PC-3 (cell line): ENCODE results near the gene TRDN.

Source experiments
- EZH2 ChIP-seq: fragments of 300-600 bp; sonication (generic); IDR thresholded peaks from one replicate; pipeline ENCODE4 v1.6.1; 2017; ENCODE audit warnings: antibody characterized with exemption, mild to moderate bottlenecking, low read length; ENCODE audit not compliant: unreplicated experiment
- TF ChIP-seq, protein P1 (sequence below): fragments of 300-600 bp; sonication (generic); conservative IDR thresholded peaks from 2 replicates; pipeline ENCODE4 v1.5.1; 2017; ENCODE audit warnings: antibody characterized with exemption, low read depth, mild to moderate bottlenecking, low read length

- TF ChIP-seq, protein P1, sequence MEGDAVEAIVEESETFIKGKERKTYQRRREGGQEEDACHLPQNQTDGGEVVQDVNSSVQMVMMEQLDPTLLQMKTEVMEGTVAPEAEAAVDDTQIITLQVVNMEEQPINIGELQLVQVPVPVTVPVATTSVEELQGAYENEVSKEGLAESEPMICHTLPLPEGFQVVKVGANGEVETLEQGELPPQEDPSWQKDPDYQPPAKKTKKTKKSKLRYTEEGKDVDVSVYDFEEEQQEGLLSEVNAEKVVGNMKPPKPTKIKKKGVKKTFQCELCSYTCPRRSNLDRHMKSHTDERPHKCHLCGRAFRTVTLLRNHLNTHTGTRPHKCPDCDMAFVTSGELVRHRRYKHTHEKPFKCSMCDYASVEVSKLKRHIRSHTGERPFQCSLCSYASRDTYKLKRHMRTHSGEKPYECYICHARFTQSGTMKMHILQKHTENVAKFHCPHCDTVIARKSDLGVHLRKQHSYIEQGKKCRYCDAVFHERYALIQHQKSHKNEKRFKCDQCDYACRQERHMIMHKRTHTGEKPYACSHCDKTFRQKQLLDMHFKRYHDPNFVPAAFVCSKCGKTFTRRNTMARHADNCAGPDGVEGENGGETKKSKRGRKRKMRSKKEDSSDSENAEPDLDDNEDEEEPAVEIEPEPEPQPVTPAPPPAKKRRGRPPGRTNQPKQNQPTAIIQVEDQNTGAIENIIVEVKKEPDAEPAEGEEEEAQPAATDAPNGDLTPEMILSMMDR = no peak
- TF ChIP-seq EZH2 = no peak
These were observed 129.2 kb downstream of the TRDN start for GRCh38 chr6:123507582-123507981.
